Ascending aorta (tissue), 2 donors: Measurements from ENCODE around the gene GRK5. TPM values are rescaled to one million over a fixed set of nuclear protein-coding genes. Genes with fewer than 3 reads are reported as not detected.

Source experiments
- DNase-seq, 2 donors: peaks; one replicate each; pipeline ENCODE4 v3.0.0-alpha.2; 2019; ENCODE audit warnings: low spot score in 2 of 2
- H3K27ac ChIP-seq, 2 donors: fragments of 200-600 bp; sonication (generic); one replicate each; pipeline ENCODE4 v1.5.1; 2016 to 2017; ENCODE audit warnings: mild to moderate bottlenecking in 1 of 2
- H3K27me3 ChIP-seq: fragments of 200-600 bp; sonication (generic); one replicate; pipeline ENCODE4 v1.5.1; 2017
- H3K36me3 ChIP-seq, 2 donors: fragments of 200-600 bp; sonication (generic); one replicate each; pipeline ENCODE4 v1.5.1; 2016
- H3K4me1 ChIP-seq, 2 donors: fragments of 200-600 bp; sonication (generic); one replicate each; pipeline ENCODE4 v1.5.1; 2016 to 2017; ENCODE audit warnings: mild to moderate bottlenecking in 1 of 2
- H3K4me3 ChIP-seq, 2 donors: fragments of 200-600 bp; sonication (generic); one replicate each; pipeline ENCODE4 v1.5.1; 2016 to 2017; ENCODE audit warnings: mild to moderate bottlenecking in 1 of 2
- H3K9me3 ChIP-seq, 2 donors: fragments of 200-600 bp; sonication (generic); one replicate each; pipeline ENCODE4 v1.5.1; 2016
- intact Hi-C: fragments of 100-400 bp; cut with DNase I; formaldehyde crosslinking; loops from one replicate; pipeline ENCODE4 v1.15.1; 2023
- total RNA-seq: library from RNA; depleted of rRNA; stranded (reverse); fragments of >200 nt; gene quantifications from one replicate; pipeline ENCODE4 v1.1.0, GENCODE V29; 2016
- TF ChIP-seq, protein P1 (sequence below), 3 experiments: fragments of 200-600 bp in 2 of 3; fragments of 450-650 bp in 1 of 3; sonication (generic) in 2 of 3; IDR thresholded peaks; one replicate each; pipeline ENCODE4 v1.5.1; 2016 to 2019; ENCODE audit warnings: antibody characterized with exemption in 3 of 3, mild to moderate bottlenecking in 1 of 3, moderate library complexity in 1 of 3

The GRK5 gene
- total RNA-seq, 1 donor from 2014 or later, result 75.5 TPM

DNA sequence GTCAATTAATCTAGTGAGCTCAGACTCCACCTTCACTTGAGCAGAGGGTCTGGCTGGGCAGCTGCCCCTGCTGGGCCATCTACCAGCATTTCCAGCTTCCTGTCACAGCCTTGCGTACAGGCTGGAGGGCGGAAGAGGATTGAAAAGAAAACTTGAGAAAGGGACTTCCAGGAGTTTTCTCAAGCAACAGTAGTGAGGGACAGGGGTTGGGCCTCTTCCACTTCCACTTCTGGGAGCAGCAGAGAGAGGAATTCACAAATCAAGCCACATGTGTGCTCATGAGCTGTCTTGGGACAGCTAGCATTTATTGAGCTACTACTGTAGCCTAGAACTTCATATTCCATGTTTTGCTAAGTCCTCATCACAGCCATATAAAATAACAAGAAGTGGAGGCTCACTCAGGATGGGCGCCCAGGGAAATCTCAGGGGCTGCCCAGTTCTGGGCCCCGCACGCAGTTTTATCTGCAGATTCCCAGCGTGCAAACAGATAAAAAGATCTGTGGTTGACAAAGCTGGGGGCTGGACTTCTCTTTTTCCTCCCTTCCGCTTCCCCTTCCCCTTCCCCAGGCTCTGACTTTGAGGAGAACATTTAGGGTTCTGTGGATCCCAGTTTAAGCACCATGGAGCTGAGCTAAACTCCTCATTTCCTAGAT lies 199.4 kb downstream of the GRK5 start:
- no peak for DNase-seq
- TF ChIP-seq, protein P1, sequence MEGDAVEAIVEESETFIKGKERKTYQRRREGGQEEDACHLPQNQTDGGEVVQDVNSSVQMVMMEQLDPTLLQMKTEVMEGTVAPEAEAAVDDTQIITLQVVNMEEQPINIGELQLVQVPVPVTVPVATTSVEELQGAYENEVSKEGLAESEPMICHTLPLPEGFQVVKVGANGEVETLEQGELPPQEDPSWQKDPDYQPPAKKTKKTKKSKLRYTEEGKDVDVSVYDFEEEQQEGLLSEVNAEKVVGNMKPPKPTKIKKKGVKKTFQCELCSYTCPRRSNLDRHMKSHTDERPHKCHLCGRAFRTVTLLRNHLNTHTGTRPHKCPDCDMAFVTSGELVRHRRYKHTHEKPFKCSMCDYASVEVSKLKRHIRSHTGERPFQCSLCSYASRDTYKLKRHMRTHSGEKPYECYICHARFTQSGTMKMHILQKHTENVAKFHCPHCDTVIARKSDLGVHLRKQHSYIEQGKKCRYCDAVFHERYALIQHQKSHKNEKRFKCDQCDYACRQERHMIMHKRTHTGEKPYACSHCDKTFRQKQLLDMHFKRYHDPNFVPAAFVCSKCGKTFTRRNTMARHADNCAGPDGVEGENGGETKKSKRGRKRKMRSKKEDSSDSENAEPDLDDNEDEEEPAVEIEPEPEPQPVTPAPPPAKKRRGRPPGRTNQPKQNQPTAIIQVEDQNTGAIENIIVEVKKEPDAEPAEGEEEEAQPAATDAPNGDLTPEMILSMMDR (IDR thresholded peaks at IDR 0.05), result no peak
- Histone ChIP-seq H3K4me1 (peaks cover 0 to 8% of the 10 kb centered on the region in 2 donors), H3K27ac (peak overlapping the region; percentile 20 to 22), H3K27me3 (no peaks in the 10 kb centered on the region), H3K36me3 (no peaks in the 10 kb centered on the region), H3K9me3 (no peaks in the 10 kb centered on the region), H3K4me3 (no peak overlapping the region)
- intact Hi-C loops, result loop anchor here (5.0 kb wide), 1 partner anchor 34 kb away; no protein-coding TSS in a partner anchor

DNA sequence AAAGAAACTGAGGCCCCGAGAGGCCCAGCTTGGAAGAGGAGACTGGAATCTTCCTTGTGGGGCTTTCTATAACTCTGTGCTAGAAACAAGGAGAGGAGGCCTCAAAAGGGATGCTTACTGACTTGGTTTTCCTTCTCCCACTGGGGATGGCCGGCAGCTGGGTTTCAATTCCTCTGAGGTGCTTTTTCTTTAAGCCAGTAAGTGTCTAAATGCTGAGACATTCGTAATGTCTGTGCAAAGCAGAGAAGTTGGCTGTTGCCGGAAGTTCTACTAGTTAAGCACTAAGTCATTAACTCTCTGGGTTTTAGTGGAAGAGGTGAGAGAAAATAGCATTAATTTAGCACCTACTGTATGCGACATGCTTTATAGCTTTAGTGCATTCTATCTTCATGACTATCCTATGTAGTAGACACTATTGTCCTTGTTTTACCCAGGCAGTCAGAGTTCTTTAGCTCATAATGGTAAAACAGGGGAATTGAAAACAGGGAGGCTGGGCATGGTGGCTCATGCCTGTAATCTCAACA lies 199.9 kb downstream of the GRK5 start:
- H3K36me3 ChIP-seq, result no peaks in the 10 kb centered on the region
- no peak overlapping the region for H3K4me3 ChIP-seq
- H3K4me1 ChIP-seq, result peaks cover 0 to 13% of the 10 kb centered on the region in 2 donors
- intact Hi-C loops, result loop anchor here (5.0 kb wide), 1 partner anchor 35 kb away; no protein-coding TSS in a partner anchor
- TF ChIP-seq, protein P1 (IDR thresholded peaks at IDR 0.05), result no peak
- no peaks in the 10 kb centered on the region for H3K27me3 ChIP-seq
- peak overlapping the region in 1 of 2 donors; percentile 22 for H3K27ac ChIP-seq
- no peak for DNase-seq
- H3K9me3 ChIP-seq, result no peaks in the 10 kb centered on the region

DNA sequence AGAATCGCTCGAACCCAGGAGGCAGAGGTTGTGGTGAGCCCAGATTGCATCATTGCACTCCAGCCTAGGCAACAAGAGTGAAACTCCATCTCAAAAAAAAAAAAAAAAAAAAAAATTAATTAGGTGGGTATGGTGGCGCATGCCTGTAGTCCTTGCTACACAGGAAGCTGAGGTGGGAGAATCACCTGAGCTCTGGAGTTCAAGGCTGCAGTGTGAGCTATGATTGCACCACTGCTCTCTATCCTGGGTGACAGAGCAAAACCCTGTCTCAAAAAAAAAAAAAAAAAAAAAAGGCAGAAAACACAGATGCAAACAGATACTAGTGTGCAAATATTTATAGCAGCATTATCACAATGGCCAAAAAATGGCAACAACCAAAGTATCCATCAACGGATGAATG lies 200.7 kb downstream of the GRK5 start:
- H3K9me3 ChIP-seq, result no peaks in the 10 kb centered on the region
- DNase-seq, result no peak
- no peaks in the 10 kb centered on the region for H3K36me3 ChIP-seq
- H3K27ac ChIP-seq, result no peak overlapping the region
- H3K27me3 ChIP-seq, result no peaks in the 10 kb centered on the region
- no peak overlapping the region for H3K4me3 ChIP-seq
- peaks cover 0 to 20% of the 10 kb centered on the region in 2 donors for H3K4me1 ChIP-seq
- TF ChIP-seq, protein P1 (IDR thresholded peaks at IDR 0.05), result no peak
- intact Hi-C loops, result loop anchor here (5.0 kb wide), 1 partner anchor 36 kb away; no protein-coding TSS in a partner anchor

DNA sequence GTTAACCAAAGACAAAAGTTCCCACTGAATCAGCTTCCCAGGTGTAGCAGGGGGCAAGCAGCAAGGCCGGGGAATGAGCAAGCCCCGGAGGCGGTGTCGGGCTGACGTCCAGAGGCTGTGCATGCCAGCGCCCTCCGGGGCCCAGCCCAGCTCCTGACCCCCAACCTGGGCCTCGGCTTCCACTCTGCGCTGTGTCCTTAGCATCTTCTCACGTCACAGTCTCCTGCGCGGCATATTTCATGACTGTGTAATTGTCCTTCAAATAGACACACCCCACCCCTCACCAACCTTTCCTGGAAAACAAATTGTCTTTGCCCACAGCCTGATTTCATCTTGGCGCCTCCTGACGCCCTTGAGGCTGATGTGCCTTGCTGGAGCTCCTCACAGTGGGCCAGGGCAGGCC lies 201.6 kb downstream of the GRK5 start:
- peaks cover 0 to 20% of the 10 kb centered on the region in 2 donors for H3K4me1 ChIP-seq
- TF ChIP-seq, protein P1 (IDR thresholded peaks at IDR 0.05), result no peak
- H3K9me3 ChIP-seq, result no peaks in the 10 kb centered on the region
- intact Hi-C loops, result loop anchor here (5.0 kb wide), 1 partner anchor 37 kb away; no protein-coding TSS in a partner anchor
- H3K27ac ChIP-seq, result peak overlapping the region in 1 of 2 donors; percentile 46
- no peak overlapping the region for H3K4me3 ChIP-seq
- H3K36me3 ChIP-seq, result no peaks in the 10 kb centered on the region
- no peak for DNase-seq
- H3K27me3 ChIP-seq, result no peaks in the 10 kb centered on the region

DNA sequence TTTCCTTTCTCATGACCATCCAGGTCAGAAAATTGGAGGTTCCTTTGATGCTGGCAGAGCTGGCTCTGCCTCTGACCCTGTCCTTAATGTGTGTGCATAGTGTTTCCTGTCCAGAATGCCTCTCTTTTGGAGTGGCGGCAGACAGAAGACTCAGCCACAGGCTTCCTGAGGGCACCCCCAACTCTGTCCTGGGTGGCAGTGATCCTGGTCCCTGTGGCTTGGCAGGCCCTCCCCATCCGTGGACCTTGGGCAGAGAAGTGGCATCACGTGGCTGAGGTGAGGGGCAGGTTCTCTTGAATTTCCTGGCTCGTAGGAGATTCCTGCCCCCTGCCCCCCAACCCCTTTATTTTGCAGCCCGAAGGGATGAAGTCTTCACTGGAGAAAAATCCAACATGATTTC lies 202.0 kb downstream of the GRK5 start:
- Histone ChIP-seq H3K36me3 (no peaks in the 10 kb centered on the region), H3K27me3 (no peaks in the 10 kb centered on the region), H3K27ac (peak overlapping the region in 1 of 2 donors; percentile 46), H3K4me3 (no peak overlapping the region), H3K4me1 (peaks cover 0 to 20% of the 10 kb centered on the region in 2 donors), H3K9me3 (no peaks in the 10 kb centered on the region)
- no peak for DNase-seq
- intact Hi-C loops, result loop anchor here (5.0 kb wide), 1 partner anchor 37 kb away; no protein-coding TSS in a partner anchor
- TF ChIP-seq, protein P1 (IDR thresholded peaks at IDR 0.05), result no peak
